GM19240 (cell line): Measurements from ENCODE around the gene MRE11.
"Not testable (repeated sequence)": the region's sequence is repeated elsewhere in the genome, so short reads cannot be mapped to it uniquely, and the experiment has no call there.

ENCODE experiments used
- DNase-seq: peaks from one replicate; pipeline ENCODE4 v3.0.0; 2011; ENCODE audit warnings: low spot score; ENCODE audit not compliant: insufficient read length

The MRE11 gene

DNA sequence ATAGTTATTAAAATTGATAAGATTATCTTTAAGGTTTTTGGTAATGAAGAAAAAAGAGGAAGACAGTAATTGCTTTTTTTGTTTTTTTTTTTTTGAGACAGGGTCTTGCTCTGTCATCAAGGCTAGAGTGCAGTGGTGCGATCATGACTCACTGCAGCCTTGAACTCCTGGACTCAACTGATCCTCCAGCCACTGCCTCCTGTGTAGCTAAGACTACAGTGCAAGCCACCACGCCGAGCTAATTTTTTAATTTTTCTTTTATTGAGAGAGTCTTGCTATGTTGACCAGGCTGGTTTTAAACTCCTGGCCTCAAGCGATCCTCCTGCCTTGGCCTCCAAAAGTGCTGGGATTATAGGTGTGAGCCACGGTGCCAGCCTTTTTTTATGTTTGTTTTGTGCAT, 12.9 kb upstream of the MRE11 start:
- DNase-seq, result not testable (repeated sequence)

DNA sequence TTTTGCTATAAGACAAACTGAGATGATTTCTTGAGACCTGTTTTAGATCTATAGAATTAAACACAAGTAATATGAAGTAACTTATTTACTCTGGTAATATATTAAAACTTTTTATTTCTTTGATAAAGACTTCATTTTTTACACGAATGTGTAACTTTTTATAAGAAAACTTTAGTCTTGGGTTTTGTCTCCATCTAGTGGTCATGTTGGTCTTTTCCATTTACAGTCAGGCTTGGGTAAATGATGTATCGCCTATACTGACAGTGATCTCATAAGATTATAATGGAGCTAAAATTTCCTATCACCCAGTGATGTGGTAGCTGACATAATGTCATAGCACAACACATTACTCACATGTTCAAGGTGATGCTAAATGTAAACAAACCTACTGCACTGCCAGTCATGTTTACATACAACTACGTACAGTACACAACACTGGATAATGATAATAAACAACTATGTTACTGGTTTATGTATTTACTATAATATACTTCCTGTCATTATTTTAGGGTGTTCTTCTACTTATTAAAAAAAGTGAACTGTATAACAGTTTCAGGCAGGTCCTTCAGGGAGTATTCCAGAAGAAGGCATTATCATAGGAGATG, 11.1 kb upstream of the MRE11 start:
- no peak for DNase-seq

DNA sequence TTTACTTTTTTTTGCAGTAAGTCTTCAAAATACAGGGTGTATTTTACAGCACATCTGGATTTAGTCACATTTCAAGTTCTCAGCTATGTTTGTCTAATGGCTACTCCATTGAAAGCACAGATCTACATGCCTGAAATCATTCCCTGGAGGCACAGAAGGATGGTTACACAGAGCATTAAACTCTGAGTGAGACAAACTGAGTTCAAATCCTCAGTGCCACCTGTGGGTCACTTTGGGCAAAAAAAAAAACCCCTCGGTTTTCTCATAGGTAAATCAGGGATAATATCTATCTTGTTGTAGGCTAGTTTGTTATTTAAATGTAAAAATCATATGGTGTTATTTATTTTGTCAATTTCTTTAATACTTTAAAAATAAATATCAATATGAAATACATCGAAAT, 7.9 kb upstream of the MRE11 start:
- no peak for DNase-seq

DNA sequence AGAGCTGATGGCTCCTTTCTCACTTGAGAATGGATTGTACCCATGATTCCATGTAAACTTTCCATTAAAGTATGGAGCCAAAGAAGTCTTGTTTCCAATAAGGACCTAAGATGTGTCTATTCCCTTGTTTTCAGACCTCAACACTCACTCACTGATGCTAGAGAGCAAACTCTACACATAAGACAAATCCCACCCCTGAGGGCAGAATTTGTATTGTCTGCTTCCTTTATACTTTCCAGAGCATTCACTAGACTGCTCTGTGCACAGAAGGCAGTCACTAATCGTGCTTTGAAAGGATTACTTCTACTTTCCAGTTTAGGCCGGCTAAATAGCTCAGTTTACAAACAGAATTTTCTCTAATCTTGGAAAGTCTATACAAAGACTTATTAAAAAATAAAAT, 6.5 kb upstream of the MRE11 start:
- DNase-seq, result no peak

DNA sequence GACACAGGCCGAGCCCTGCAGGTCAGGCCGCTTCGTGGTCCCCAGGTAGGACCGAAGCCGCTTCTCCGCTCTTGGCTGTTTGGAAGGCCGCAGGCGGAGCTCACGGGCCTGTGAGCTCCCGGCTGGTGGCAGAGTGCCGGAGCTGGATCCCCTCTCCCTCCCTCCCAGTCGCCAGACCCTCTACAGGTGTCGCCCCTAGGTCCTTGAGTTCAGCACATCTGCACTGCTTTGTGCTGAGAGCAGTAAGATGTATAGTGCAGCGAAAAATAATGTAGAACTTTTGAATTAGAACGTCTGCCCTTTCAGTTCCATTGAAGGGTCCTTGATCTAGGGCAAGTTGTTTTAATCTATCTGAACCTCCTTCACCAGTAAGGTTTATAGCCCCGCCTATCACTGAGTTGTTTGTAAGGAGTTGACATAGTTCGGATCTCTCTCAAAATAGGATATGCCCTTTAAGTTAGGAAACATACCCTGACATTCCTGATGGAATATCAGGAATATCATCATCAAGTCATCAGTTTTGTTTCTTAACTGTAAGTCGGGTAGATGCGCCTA, 559 bp upstream of the MRE11 start:
- no peak for DNase-seq

DNA sequence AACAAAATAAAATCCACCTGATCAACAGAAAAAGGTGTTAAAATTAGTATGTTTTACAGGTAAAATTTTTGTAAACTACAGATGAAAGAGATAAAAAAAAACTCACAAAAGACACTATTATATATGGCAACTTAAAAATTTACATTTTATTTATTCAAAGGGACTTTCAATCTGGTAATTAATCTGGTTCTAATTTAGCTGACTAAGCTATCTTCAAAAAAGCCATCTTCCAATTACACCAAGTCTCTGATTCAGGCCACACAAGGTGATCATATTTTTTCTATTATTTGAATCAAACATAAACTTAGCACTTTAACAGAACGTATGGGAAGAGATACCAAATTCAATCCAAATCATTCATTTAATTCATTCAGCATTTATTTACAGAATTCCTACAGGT, 7.6 kb downstream of the MRE11 start:
- no peak for DNase-seq

DNA sequence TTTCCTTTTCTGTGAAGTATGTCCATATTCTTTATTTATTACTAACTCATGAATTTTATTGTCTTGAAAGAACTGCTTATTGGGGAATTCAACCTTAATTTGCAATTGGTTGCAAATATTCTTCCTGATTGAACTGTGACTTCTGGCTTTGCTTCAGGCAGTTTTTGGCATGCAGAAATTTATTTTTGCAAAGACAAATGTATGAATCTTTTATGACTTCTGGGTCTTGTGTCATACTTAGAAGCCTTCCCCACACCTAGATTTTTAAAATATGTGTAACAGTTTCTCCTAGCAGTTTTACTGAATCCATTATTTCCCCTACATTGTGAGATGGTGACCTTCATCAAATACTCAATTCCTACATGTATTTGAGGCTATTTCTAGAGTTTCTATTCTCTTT, 12.3 kb downstream of the MRE11 start:
- no peak for DNase-seq

DNA sequence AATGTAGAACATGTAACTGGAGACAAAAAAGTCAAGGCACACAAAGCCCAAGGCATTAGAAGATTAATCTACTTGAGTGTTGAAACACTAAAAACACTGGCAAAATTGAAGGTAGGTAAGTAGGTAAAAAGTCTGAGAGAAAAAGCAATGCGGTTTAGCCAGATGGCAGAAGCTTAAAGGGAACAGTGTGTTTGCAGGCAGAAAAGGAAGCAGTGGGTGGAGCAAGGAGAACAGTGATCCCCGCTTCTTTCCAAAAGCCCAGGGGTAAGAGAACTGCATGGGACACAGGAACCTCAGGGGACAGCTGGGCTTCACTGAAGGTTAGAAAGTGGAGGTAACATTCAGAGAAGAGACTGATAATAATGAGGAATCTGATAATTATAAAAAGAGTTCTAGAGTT, 16.0 kb downstream of the MRE11 start:
- DNase-seq, result no peak

DNA sequence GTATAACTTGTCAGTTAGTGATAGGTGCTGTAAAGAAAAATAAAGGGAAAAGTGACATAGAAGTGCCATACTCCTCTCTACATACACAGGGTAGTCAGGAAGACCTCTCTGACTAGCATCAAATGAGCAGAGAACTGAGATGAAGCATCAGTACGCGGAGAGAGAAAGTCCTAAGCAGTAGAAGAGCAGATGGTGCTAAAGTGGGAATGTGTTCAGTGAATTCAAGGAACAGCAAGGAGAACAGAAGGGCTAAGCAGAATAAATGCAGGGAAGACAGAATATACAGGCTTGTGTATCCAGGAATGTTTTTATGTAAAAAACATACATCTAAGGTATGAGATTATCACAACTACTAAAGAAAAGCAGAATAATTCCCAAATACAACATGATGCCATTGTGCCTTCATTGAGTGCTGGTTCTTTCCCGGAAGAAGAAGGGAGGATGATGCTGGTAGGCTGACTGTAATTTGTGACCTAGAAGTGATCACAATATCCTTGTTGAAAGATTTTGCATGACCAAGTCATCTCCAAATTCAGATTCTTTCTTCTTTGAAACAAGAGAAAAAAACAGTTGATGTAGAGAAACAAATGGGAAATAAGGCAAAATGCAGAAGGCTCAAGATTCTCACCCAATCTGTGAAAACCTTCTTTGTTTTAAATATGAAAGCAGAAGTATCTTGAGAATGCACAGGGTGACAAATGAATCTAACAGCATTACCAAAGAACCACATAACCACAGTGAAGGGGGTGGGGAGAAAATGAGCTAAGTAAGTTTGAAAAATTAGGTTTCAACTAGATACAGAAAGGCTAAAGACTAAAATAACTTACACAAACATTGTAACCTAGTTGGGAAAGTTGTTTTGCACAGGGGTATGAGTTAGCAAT, 20.5 kb downstream of the MRE11 start:
- no peak for DNase-seq

DNA sequence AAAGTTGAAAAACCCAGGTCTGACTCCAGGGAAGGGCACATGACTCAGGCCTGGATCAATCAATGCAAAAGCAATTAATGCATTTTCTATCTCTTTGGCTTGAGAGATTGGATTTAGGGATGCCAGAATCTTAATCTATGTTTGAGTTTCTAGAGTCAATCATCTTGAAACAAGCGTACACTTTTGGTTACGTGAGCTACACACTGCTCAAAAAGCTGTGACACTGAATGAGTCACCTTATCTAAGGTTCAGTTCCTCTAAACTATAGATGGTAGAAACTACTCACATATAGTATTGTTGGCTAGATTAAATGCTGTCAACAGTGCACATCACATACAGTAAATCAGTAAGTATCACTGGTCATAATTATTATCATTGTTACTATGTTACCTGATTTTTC, 24.2 kb downstream of the MRE11 start:
- DNase-seq, result no peak

DNA sequence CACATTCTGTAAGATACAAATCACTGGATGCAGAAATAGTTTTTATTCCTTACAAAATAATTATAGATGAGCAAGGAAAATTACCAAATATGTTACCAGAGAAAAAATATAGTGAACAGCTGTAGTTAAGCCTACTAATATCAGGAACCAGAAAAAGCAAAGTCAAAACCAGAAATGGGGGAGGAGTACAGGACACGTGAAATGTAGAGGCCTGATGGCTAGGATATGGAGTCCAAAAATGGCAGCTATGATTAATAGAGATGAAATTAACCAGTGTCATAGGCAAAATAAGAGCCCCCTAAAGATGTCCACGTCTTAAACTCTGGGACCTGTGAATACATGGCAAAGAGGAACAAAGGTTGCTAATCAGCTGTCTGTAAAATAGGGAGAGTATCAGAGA, 34.1 kb downstream of the MRE11 start:
- DNase-seq, result no peak

DNA sequence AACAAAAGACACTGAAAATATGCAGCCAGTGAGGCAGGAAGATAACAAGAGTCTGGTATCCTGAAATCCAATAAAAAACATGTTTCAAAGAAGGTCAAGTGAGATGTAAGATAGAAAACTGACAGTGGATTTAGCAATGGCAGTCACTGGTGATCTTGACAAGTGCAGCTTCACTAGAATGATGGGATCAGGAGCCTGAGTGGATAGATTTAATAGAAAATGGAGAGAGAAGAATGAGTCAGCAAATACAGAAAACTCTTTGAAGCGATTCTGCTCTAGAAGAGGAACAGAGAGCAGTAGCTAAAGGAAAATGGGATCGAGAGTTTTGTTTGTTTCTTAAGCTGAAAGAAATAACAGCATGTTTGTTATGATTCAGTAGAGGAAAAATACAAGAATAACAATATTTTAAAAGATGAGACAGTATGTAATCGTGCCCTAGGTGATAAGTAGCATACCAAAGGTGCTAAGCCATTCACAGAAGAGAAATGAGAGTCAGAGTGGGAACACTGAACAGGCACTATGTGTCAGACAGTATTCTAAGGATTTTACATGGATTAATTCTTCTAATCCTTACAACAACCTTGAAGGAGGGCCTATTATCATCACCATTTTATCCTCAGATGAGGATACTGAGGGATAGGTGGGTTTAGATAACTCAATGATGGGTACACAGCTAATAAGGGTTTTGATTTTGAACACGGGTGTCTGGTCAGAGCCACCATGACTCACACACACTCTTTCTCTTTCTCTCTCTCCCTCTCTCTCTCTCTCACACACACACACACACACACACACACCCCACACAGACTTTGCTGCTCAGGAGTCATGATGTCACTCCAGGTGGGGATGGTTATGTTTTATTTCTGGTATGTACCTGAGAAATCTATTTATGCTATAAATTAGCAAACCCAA, 36.3 kb downstream of the MRE11 start:
- DNase-seq, result no peak

DNA sequence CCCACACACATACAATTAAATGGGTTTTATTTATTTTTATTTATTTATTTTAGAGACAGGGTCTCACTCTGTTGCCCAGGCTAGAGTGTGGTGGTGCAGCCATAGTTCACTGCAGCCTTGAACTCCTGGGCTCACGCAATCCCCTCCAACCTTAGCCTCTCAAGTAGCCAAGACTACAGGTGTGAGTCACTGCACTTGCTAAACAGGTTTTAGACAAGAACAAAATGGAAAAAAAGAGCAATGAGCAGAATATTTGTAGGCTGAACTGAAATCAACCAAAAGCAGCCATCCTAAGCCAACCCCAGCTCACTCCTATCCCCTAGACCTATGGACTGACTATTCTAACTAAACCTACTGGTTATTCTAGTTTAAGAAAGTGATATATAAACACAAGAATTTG, 37.8 kb downstream of the MRE11 start:
- DNase-seq, result no peak

DNA sequence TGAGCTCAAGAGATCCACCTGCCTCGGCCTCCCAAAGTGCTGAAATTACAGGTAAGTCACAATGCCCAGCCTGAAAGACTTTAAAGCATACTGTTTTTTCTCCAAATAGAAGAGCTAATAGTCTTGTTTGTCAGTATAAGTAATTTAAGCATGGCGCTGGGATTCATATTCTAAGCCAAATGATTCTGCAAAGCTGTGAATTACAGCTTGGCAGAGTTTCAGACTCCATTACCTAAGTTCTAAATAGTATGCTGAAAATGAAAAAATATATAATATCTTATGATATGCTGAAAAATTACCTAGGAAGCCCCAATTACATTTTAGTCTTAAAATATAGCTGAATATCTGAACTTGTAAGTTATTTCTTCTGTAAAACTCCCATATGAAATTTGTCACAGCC, 39.3 kb downstream of the MRE11 start:
- no peak for DNase-seq

DNA sequence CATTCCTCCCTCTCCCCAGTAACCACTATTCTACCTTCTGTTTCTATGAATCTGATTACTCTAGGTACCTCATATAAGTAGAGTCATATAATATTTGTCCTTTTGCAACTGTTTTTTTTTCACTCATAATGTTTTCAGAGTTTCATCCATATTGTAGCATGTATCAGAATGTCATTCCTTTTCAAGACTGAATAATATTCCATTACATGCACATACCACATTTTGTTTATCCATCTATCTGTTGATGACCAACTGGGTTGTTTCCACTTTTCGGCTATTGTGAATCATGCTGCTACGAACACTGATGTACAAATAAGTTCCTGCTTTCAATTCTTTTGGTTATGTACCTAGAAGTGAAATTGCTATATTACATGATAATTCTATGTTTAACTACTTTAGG, 40.7 kb downstream of the MRE11 start:
- DNase-seq, result no peak

DNA sequence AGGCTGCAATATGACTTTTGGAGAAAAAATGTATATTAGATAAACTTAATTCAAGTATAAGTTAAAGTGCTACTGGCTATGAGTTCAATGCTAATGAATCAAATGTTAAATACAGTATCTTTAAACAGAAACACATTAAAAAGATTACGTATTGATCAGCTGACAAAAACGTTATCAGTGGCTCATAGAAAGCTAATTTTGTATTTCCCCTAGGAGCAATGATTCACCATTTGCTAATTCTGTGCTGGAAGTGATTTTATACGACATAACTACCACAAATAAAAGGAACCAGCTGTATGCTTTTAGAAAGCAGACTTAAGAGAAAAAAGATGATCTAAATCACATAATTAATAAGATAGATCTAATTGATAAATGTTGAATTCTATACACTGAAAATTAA, 43.6 kb downstream of the MRE11 start:
- no peak for DNase-seq

DNA sequence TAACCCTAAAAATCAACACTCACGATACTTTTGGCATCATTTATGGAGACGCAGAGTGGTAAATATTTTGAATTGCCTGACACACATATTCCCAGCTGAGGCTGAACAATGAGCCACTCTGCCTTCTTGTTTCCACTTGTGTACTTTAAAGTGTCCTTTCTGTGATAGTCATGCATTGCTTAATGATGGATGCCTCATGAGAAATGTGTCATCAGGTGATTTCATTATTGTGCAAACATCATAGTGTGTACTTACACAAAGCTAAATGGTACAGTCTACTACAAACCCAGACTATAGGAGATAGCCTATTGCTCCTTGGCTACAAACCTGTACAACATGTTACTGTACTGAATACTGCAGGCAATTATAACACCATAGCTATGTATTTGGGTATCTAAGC, 44.2 kb downstream of the MRE11 start:
- DNase-seq, result no peak

DNA sequence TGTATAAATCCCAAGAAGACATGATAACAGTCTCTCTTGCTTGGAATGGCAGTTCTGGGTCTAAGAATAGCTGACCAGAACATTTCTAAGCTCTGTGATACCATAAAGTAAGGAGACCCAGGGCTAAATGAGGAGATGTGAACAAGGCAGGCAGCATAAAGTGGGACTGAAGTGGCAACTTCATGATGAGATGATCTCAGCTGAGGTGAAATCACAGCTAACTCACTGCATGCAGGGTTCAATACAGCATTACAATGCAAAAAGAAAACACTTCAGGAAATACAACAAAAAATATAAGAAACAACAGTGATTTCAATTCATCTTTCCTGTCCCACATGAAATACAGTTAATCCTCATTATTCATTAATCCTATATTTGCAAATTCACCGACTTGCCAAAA, 44.6 kb downstream of the MRE11 start:
- no peak for DNase-seq

DNA sequence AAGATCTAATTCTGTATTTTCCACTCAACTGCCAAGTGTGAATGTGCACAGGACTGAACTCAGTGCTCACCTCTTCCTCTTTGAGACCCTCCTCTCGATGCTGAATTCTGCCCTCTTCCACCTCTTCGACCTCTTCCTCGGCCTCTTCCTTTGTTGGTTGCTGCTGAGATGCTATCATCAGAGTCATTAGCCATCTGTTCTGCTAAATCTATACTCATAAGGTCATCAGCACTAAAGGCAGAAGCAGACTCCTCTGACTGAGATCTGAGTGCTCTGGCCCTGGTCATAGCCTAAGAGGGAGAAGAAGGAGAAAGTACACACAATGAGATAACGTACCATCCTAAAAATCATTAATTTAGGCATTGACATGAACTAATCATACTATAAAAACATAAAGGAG, 46.5 kb downstream of the MRE11 start:
- no peak for DNase-seq

DNA sequence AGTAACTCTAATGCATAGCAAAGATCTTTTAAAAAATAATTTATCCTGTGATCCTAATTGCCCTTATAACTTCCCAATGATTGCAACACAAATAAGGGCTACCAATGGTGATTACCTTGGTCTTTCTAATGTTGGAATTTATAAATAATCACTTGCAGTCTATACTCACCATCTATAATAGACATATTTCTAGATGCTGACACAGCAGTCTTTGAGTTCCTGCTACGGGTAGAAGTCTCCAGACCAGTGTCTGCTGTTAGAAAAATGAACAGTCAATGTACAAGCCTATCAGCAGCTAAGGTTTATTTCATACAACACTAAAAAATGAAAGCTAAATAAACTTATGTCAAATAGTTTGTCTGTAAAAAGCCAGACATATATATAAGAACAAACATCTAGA, 48.0 kb downstream of the MRE11 start:
- no peak for DNase-seq

DNA sequence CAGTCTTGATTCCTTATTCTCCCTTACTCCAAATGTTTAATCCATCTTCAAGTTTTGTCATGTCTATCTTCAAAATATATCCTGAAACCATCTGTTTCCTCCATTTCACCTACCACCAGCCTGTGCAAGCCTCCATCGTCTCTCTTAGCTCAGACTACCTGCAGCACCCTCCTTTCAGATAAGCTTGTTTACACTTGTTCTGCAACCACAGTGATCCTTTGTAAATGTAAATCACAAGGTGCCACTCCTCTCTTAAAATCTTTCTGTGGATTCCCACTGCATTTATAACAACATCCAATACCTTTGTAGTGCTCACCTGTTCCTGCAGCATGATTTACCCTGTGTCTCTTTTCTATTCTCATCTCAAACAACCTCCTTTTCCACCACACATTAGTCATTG, 60.6 kb downstream of the MRE11 start:
- no peak for DNase-seq

DNA sequence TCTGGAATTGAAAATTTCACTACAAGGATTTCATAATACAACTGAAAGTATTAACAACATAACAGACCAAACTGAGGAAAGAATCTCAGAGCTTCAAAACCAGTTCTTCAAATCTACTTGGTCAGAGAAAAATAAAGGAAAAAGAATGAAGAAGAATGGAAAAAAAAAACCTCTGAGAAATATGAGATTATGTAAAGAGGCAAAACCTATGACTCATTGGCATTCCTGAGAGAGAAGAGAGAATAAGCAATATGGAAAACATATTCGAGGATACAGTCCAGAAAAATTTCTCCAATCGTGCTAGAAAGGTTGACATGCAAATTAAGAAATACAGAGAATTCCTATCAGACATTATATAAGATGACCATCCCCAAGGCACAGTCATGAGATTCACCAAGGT, 69.0 kb downstream of the MRE11 start:
- no peak for DNase-seq
